ENCODE data around the gene SSH2.

- TF ChIP-seq CTCF (IDR thresholded peaks at IDR 0.05 in 4 of 5, conservative IDR thresholded peaks at IDR 0.05 in 1 of 5) (no peak), POLR2A (IDR thresholded peaks at IDR 0.05) (no peak)
Observed at GRCh38 chr17:29616300-29617048, 313.6 kb downstream of the SSH2 start.
